IgD-negative memory B cell (primary cell): ENCODE measurements around the gene PIGA. TPM values are rescaled to one million over a fixed set of nuclear protein-coding genes. Genes with fewer than 3 reads are reported as not detected.
"Not testable (repeated sequence)": the region's sequence is repeated elsewhere in the genome, so short reads cannot be mapped to it uniquely, and the experiment has no call there.

Source experiments
- H3K27ac Mint-ChIP-seq, 3 donors: one replicate each; pipeline ENCODE4 v1.8.0; 2020 to 2022; ENCODE audit warnings: mild to moderate bottlenecking in 3 of 3, mixed read lengths in 3 of 3, moderate library complexity in 1 of 3
- H3K27me3 Mint-ChIP-seq: one replicate; pipeline ENCODE4 v1.8.0; 2021; ENCODE audit warnings: mixed read lengths
- H3K36me3 Mint-ChIP-seq: one replicate; pipeline ENCODE4 v1.8.0; 2020; ENCODE audit warnings: mild to moderate bottlenecking, mixed read lengths
- H3K4me1 Mint-ChIP-seq, 3 donors: one replicate each; pipeline ENCODE4 v1.8.0; 2020 to 2022; ENCODE audit warnings: mixed read lengths in 3 of 3, mild to moderate bottlenecking in 1 of 3
- H3K4me3 Mint-ChIP-seq, 4 donors: one replicate each; pipeline ENCODE4 v1.8.0; 2020 to 2022; ENCODE audit warnings: mild to moderate bottlenecking in 4 of 4, mixed read lengths in 4 of 4, moderate library complexity in 3 of 4
- H3K9me3 Mint-ChIP-seq, 3 donors: one replicate each; pipeline ENCODE4 v1.8.0; 2020 to 2021; ENCODE audit warnings: mixed read lengths in 3 of 3, mild to moderate bottlenecking in 1 of 3
- polyA plus RNA-seq: library from polyadenylated mRNA; unstranded; fragments of 300-500 nt; fragmentation: Illumina TruSeq; gene quantifications from one replicate; pipeline ENCODE4 v1.2.3, GENCODE V29; 2021

PIGA gene
- polyA plus RNA-seq, 1 donor from 2014 or later, result 5.2 TPM

GRCh38 chrX:15299941-15300851 is 35.1 kb downstream of the PIGA start:
- Mint-ChIP-seq H3K36me3 (no peaks in the 10 kb centered on the region), H3K9me3 (no peaks in the 10 kb centered on the region), H3K27ac (no peak overlapping the region), H3K4me3 (no peak overlapping the region), H3K4me1 (peaks cover 0 to 3% (median 1%) of the 10 kb centered on the region in 3 donors), H3K27me3 (peaks cover 4% of the 10 kb centered on the region)

- Mint-ChIP-seq H3K36me3 (no peaks in the 10 kb centered on the region), H3K4me1 (peaks cover 0 to 3% (median 1%) of the 10 kb centered on the region in 3 donors), H3K9me3 (no peaks in the 10 kb centered on the region), H3K27ac (no peak overlapping the region), H3K4me3 (no peak overlapping the region), H3K27me3 (peaks cover 3% of the 10 kb centered on the region)
These were observed 36.5 kb downstream of the PIGA start for GRCh38 chrX:15298780-15299179.

- Mint-ChIP-seq H3K4me3 (no peak overlapping the region), H3K27me3 (peaks cover 3% of the 10 kb centered on the region), H3K36me3 (peaks cover 2% of the 10 kb centered on the region), H3K9me3 (peaks cover 0 to 2% (median 0%) of the 10 kb centered on the region in 3 donors), H3K4me1 (peaks cover 0 to 3% (median 1%) of the 10 kb centered on the region in 3 donors), H3K27ac (no peak overlapping the region)
These were observed 37.1 kb downstream of the PIGA start for GRCh38 chrX:15298201-15298600.

- Mint-ChIP-seq H3K4me3 (no peak overlapping the region), H3K27me3 (no peaks in the 10 kb centered on the region), H3K36me3 (peaks cover 2% of the 10 kb centered on the region), H3K4me1 (no peaks in the 10 kb centered on the region), H3K9me3 (peaks cover 0 to 2% (median 0%) of the 10 kb centered on the region in 3 donors), H3K27ac (no peak overlapping the region)
These were observed 41.9 kb downstream of the PIGA start for GRCh38 chrX:15293451-15293850.

DNA sequence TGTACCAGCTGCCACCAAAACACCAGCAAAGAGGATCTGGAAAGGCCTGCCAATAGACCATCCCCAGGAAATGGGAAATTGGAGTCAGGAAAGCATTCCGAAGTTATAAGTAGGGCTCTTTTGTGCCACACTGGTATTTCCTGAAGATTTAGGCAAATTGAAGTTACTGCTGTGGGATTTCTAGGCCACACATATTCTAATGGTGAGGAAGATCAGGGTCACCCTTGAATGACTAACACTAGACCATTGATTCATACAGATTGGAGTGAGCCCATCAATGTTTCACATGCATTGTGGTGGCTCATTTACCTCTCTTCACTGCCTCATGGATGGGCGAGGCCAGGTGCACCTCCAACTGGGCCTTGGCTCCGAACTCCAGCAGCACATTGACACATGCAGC is 42.5 kb downstream of the PIGA start:
- Mint-ChIP-seq H3K4me3 (no peak overlapping the region), H3K36me3 (peaks cover 2% of the 10 kb centered on the region), H3K27me3 (no peaks in the 10 kb centered on the region), H3K4me1 (no peaks in the 10 kb centered on the region), H3K9me3 (peaks cover 0 to 2% (median 0%) of the 10 kb centered on the region in 3 donors), H3K27ac (no peak overlapping the region)

DNA sequence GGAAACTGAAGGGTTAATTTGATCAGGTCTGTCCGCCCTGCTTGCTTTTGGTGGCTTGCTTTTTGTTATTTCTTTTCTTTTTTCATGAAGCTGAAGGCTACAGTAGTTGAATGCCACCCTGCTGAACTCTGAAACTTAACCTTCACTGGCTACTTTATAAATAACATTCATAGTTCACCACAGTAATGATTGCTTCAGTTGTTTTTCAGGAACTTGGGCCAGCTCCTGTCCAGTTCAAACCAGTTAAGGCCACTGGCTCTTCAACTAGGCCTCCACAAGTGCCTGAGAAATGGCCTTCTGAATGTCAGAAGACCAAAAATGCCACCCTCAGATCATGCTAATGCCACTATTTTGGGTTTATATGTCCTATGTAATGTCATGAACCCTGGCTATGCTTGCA is 57.7 kb downstream of the PIGA start:
- H3K36me3 Mint-ChIP-seq, result peaks cover 2% of the 10 kb centered on the region
- no peak overlapping the region for H3K27ac Mint-ChIP-seq
- H3K27me3 Mint-ChIP-seq, result peaks cover 2% of the 10 kb centered on the region
- peaks cover 0 to 2% (median 0%) of the 10 kb centered on the region in 3 donors for H3K9me3 Mint-ChIP-seq
- no peak overlapping the region for H3K4me3 Mint-ChIP-seq
- H3K4me1 Mint-ChIP-seq, result no peaks in the 10 kb centered on the region

- H3K4me3 Mint-ChIP-seq, result no peak overlapping the region
- H3K4me1 Mint-ChIP-seq, result no peaks in the 10 kb centered on the region
- no peaks in the 10 kb centered on the region for H3K9me3 Mint-ChIP-seq
- H3K27me3 Mint-ChIP-seq, result peaks cover under 1% of the 10 kb centered on the region
- no peaks in the 10 kb centered on the region for H3K36me3 Mint-ChIP-seq
- no peak overlapping the region for H3K27ac Mint-ChIP-seq
These were observed 60.4 kb downstream of the PIGA start for GRCh38 chrX:15274946-15275345.

GRCh38 chrX:15273275-15273674 is 62.0 kb downstream of the PIGA start:
- not testable (repeated sequence) for H3K4me1 Mint-ChIP-seq, H3K4me3 Mint-ChIP-seq, H3K9me3 Mint-ChIP-seq, H3K36me3 Mint-ChIP-seq, H3K27ac Mint-ChIP-seq, H3K27me3 Mint-ChIP-seq

- Mint-ChIP-seq H3K36me3 (no peaks in the 10 kb centered on the region), H3K4me1 (peaks cover 0 to 3% (median 0%) of the 10 kb centered on the region in 3 donors), H3K27ac (no peak overlapping the region), H3K4me3 (no peak overlapping the region), H3K27me3 (peaks cover 4% of the 10 kb centered on the region), H3K9me3 (no peaks in the 10 kb centered on the region)
These were observed 63.6 kb downstream of the PIGA start for GRCh38 chrX:15271757-15272156.

DNA sequence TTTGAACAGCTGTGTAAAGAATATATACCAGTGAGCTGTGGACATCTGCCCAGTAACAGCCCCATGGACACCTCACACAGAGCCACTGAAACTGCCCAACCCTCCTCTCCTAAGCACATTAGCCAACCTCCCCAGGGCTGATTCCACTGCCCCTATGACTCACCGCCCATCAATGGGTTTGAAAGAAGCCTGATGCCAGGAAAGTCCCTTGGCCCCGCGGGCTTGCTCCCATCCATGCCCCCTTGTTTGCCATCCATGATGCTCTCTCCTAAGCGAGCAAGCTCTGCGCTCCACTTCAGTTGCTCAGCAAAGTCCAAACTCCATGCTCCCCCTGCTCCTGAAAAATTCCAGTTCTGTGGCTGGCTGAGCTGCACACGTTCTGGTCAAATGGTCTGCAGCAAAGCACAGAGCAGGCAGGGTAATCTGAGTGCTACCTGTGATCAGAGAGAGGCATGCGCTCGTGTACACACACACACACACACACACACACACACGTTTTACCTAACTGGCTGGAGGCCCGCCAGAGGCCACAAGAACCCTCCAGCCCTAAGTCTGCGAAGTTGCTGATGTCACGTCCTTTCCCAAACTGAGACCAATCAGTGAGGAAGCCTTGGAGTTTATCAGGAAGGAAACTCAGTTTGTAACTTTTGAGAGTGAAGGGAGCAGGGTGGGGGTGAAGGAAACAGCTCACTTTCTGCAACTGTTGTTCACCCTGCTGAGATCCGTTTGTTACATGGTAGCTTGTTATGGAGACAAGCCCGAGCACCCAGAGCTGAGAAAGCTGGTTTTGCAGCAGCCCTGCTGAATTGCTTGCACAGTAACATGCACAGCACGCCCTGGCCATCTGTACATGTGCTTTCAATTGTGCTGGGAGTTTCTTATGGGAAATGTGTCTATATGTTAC is 65.5 kb downstream of the PIGA start, which contains the start of gene ASB9:
ASB9 (minus strand) TSS at position 466 of the 904 bp plus-strand sequence; CDS start at position 257, 209 bp downstream.
- Mint-ChIP-seq H3K27ac (no peak within 1 kb of the TSS), H3K36me3 (no peaks in the 10 kb centered on the region), H3K27me3 (peaks cover 4% of the 10 kb centered on the region), H3K4me1 (peaks cover 0 to 3% (median 0%) of the 10 kb centered on the region in 3 donors), H3K4me3 (peak within 1 kb of the TSS in 2 of 4 donors; percentile 28 to 65), H3K9me3 (no peaks in the 10 kb centered on the region)

Other genes with a start within 250 kb of the PIGA start
- not detected for gene ASB9, start 65.4 kb downstream of the PIGA start, polyA plus RNA-seq
- gene ASB11, start 19.9 kb downstream of the PIGA start, polyA plus RNA-seq, result not detected
- not detected for gene VEGFD, start 48.9 kb upstream of the PIGA start, polyA plus RNA-seq
- gene PIR, start 157.8 kb upstream of the PIGA start, polyA plus RNA-seq, result not detected
- not detected for gene BMX, start 165.3 kb upstream of the PIGA start, polyA plus RNA-seq